Measurements from ENCODE around the gene GALNT9.
"Not testable (repeated sequence)": the region's sequence is repeated elsewhere in the genome, so short reads cannot be mapped to it uniquely, and the experiment has no call there.

The GALNT9 gene

DNA sequence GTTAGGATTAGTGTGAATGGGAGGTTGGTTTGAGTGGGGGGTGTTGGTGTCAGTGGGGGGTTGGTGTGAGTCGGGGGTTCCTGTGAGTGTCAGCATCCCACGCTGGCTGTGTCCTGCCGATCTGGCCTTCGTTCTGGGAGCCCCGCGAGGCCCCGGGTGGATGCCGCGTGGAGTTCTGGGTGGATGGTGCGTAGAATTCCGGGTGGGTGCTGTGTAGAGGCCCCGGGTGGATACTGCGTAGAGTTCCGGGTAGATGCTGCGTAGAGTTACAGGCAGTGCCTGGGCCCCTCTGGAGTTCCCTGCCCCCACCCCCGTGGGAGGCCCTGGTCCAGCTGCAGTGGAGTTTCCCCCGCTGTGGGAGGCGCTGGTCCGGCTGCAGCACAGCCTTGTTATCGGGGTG, 176.4 kb downstream of the GALNT9 start:
- no peak for DNase-seq

DNA sequence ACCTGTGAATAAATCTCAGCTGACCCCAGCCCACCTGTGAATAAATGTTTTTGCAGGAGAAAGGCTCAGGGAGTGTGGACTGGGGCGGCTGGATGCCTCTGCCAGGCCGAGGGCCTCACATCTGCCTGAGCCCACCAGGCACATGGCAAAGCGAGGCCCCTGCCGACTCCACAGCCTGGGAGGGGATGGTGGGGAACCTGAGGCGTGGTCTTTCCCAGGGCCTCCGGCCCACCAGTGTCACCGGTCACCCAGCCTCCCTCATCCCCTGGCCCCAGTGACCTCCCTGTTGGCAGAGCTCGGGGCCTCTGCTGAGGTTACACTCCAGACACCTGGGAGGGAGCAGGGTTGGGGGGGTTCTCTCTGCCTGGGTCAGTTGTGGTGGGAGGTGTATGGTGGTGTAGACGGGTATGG, 177.0 kb downstream of the GALNT9 start:
- no peak for DNase-seq

DNA sequence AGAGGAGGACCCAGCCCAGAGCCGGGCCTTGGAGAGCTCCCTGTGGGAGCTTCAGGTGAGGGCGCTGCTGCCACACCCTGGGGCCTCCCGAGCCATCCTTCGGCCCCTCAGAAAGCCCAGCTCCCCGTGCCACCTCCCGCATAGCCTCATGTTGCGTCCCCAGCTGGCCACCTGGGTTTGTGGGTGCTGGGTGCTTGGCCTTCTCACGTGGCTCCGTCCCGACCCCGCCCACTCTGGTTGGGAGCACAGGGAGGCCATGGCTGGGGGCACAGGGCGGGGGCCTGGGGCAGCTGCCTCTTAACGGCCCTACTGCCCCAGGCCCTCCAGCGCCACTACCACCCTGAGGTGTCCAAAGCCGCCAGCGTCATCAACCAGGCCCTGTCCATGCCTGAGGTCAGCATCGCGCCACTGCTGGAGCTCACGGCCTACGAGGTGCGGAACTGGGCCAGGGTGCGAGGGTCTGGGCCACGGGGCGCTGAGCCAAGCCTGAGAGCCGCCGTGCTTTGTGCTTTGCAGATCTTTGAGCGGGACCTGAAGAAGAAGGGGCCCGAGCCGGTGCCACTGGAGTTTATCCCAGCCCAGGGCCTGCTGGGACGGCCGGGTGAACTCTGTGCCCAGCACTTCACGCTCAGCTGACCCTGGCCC, 177.5 kb downstream of the GALNT9 start:
- DNase-seq = no peak

DNA sequence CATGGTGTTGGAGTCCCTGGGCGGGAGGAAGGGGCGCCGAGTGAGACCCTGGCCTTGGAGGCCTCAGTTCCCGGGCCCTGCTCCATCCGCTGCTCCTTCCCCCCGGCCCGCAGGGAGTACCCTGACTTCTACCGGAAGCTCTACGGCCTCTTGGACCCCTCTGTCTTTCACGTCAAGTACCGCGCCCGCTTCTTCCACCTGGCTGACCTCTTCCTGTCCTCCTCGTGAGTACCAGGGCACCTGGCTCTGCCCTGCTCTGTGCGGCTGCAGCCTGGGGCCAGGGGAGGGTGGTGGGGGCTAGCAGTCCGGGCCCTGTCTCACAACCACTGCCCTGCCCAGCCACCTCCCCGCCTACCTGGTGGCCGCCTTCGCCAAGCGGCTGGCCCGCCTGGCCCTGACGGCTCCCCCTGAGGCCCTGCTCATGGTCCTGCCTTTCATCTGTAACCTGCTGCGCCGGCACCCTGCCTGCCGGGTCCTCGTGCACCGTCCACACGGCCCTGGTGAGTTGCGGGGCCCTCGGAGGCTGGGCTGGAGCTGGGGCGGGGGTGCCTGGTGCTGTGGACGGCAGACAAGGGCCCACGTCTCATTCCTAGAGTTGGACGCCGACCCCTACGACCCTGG, 178.1 kb downstream of the GALNT9 start:
- no peak for DNase-seq

DNA sequence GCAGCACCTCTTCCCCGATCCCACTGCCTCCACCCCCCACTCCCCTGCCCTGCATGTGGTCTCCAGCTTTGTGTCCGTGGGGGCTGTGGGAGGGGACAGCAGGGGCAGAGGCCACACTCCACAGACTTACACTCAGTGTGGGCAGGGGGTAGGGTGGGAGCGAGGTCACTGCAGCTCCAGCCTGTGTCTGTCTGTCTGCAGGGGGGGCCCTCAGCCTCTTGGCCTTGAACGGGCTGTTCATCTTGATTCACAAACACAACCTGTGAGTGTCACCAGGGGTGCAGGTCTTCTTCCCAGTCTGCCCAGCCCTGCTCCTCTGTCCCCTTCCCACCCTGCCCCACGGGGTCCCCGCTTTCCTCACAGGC, 178.6 kb downstream of the GALNT9 start:
- no peak for DNase-seq

DNA sequence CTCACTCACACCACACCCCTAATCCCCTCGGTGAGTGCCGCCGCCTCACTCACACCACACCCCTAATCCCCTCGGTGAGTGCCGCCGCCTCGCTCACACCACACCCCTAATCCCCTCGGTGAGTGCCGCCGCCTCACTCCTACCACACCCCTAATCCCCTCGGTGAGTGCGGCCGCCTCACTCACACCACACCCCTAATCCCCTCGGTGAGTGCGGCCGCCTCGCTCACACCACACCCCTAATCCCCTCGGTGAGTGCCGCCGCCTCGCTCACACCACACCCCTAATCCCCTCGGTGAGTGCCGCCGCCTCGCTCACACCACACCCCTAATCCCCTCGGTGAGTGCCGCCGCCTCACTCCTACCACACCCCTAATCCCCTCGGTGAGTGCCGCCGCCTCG, 179.9 kb downstream of the GALNT9 start:
- not testable (repeated sequence) for DNase-seq

DNA sequence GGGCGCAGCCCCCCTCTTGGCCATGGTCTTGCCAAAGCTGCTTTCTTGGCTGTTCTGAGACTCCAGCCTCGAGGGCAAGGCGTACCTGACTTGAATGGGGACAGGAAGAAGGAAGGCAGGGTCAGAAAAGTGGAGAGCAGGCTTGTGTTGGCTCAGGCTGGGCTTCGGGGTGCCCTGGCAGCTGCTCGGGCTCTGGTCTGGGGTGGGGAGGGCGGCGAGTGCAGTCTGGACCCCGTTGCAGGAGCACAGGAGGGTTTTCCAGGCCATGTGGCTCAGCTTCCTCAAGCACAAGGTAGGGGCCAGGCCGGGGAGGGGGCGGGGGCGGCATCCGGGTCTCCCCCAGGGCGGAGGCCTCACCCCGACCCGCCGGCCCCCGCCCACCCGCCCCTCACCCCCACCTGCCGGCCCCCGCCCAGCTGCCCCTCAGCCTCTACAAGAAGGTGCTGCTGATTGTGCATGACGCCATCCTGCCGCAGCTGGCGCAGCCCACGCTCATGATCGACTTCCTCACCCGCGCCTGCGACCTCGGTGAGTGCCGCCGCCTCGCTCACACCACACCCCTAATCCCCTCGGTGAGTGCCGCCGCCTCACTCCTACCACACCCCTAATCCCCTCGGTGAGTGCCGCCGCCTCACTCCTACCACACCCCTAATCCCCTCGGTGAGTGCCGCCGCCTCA, 180.9 kb downstream of the GALNT9 start:
- no peak for DNase-seq

DNA sequence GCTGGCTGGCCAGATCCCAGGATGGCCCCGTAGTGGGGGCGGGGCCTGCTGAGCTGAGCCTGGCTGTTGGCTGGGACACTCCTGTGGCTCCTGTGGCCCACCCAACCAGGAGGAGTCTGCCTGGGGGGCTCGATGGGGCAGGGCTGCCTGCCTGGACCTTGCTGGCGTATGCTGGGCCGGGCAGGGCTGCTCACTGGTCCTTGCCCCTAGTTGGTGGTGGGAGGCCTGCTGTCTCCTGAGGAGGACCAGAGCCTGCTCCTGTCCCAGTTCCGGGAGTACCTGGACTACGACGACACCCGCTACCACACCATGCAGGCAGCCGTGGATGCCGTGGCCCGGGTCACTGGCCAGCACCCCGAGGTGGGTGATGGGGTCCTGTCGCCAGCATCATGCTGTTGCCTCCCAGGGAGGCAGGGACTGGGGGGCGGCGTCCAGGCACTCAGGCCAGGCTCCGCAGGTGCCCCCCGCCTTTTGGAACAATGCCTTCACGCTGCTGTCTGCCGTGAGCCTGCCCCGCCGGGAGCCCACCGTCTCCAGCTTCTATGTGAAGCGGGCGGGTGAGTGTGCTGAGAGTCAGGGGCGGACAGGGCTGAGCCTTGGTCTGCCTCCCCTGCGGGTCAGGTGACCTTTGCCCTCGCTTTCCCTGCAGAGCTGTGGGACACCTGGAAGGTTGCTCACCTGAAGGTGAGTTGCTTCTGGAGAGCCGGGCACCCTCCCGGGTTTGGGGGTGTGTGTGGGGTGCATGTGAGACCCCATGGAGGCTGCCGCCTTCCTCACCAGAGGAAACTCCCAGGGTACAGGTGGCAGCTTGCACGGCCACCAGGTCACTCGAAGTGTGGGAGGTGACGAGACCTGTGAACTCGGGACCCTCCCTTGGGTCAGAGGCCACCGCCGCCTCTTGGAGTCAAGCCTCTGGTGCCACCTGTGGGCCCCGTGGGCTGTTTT, 181.7 kb downstream of the GALNT9 start:
- DNase-seq = no peak

DNA sequence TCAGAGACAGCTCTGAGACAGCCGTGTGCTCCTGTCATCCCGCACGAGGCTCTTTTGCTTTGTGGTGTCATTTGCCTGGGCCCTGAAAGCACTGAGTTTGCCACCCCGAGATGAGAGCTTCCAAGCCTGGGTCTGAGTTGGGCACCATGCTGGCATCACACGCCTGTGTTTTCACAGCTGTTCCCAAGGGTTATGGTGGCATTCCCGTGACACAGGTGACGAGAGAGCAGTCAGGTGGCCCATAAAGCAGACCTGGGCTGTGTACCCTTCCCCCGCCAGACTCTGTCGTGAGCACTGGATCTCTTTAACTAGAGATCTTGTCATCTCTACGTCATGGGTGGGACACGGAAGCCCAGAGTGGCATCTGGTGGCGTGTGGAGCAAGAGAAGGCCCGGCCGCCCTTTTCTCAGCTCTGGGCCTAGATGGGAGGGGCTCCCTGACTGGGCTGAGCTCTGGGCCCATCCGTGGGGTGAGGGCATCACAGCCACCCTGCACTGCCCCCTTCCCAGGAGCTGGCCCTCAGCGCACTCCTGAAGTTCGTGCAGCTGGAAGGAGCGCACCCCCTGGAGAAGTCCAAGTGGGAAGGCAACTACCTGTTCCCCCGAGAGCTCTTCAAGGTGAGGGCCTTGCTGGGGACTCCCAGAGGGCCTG, 182.5 kb downstream of the GALNT9 start:
- DNase-seq = no peak

Data from NCI-H1694 (cell line).